ENCODE results near the gene TACC3.

The TACC3 gene

DNA sequence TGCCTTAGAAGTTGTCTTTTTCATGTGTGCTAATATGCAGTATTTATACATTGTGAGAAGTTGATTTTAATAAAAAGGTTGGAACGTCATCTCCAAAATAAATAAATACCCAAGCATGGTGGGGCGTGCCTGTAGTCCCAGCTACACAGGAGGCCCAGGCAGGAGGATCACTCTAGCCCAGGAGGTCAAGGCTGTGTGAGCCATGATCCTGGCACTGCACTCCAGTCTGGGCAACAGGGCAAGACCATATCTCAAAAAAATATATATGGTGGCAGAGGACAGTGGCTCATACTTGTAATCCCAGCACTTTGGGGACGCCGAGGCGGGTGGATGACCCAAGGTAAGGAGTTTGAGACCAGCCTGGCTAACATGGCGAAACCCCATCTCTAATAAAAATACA, 15.6 kb upstream of the TACC3 start:
- DNase-seq = no peak

DNA sequence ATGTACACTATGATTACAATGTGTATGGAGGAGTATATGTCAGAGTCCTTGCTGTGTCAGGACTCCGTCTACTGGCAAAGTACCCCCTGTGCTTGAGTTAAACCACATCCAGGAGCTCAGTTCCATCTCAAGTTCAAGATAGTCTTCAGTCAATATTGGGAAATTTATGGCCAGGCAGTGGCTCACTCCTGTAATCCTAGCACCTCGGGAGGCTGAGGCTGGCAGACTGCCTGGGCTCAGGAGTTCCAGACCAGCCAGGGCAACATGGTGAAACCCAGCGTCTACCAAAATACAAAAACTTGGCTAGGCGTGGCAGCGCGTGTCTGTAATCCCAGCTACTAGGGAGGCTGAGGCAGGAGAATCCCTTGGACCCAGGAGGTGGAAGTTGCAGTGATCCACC, 15.0 kb upstream of the TACC3 start:
- no peak for DNase-seq

DNA sequence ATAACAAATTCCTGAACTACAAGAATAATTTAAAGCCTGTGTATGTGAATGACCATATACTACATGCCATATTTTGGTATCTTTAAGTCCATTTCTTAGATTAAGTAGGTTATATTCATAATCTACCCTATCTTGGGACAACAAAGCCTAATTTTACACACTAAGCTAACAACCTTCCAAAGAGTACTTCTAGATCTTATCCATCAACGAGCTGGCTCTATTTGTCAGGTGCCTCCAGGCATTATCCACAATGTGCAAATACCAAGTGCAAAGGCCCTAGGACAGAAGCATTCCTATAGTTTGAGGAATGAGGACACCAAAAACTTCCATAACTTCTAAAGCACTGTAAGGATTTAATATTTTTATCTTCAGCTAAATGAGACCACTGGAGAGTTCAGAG, 12.7 kb upstream of the TACC3 start:
- no peak for DNase-seq

DNA sequence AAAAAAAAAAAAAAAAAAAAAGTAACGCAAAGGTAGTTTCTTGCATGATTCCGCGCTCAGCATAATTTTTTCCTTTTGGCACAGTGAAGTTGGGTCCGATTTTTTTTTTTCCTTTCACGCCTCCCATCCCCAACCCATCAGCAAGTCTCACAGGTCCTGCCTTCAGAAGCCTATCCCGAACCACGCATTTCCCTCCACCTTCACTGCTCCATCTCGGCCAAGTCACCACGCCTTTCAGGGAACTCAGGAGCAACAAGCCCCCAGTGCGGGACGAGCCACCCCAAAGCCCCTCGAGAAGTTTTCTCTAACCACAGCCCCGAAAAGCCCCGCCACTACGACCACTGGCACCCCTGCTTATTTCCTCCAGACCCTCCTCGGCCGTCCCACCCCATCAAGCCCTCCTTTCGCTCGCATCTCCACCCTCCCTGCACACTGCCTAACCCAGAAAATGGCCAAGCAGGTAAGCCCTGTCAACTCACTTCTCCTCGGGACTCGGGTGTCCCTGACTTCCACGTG, 10.2 kb upstream of the TACC3 start:
- DNase-seq = no peak

DNA sequence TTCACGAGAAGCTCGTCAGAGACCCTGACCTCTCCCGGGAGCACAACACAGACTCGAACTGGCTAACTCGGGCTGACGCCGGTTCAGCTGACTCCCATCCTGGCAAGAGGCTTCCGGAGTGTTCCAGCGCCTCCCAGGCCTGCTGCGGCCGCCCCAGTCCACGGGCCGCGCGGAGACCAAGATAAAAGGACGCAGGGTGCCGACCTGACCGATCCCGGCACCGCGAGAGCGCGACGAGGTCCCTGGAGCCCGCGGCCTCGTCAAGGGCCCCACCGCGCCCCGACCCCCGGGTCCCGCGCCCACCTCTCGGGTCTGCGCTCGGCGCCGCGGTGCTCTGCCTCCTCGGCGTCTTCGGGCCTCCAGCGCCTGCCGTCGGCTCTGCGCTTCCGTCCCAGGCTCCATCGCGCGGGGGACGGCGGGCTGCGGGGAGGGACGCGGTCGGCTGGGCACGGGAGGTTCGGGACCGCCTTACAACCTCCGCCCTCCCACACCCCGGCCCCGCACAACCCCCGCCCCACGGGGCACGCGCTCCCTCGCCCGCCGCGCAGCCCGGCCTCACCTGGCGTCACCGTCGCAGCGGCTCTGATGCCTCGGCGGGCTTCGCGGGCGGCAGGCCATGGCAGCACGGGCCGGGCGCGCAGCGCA, 9.6 kb upstream of the TACC3 start:
- DNase-seq = peak; percentile 38

DNA sequence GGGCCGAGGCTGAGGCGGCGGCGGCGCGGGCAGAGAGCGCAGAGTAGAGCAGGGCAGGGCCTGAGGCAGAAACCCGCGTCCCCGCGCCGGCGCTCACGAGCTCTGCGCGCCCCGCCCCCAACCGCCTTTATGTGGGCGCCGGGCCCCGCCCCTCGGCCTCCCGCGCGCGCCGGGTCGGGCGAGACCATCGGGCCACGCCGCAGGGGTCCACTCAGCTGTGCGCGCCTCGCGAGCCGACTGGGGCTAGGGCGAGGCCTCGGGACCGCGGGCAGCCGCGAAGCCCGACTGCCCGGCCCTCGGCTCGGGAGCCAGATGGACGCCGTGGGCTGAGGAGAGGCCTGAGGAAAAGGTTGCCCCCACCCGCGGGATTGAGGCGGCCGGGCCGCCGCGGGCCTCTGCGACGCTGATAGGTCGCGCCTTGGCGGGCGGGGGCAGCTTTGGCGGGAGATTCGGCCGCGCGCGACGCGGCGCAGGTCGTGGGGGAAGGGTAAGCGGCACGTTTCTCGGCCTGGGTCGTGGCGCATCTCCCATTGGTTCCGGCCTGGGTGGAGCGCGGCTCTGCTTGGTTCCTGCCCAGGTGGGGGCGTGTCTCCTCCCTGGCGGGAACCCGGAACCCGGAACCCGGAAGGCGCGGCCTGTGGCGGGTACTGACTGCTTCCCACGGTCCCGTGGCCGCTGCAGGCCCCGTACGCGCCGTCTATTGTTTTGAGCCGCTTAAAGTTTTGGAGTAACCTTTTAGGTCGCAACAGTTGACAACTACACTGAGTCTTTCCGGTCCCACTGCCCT, 8.9 kb upstream of the TACC3 start, which contains the start of gene SLBP:
TSS of gene SLBP (minus strand) at position 104 of the 787 bp plus-strand sequence. CDS start 131 bp downstream, outside the sequence.
- peak; percentile 91 for DNase-seq

DNA sequence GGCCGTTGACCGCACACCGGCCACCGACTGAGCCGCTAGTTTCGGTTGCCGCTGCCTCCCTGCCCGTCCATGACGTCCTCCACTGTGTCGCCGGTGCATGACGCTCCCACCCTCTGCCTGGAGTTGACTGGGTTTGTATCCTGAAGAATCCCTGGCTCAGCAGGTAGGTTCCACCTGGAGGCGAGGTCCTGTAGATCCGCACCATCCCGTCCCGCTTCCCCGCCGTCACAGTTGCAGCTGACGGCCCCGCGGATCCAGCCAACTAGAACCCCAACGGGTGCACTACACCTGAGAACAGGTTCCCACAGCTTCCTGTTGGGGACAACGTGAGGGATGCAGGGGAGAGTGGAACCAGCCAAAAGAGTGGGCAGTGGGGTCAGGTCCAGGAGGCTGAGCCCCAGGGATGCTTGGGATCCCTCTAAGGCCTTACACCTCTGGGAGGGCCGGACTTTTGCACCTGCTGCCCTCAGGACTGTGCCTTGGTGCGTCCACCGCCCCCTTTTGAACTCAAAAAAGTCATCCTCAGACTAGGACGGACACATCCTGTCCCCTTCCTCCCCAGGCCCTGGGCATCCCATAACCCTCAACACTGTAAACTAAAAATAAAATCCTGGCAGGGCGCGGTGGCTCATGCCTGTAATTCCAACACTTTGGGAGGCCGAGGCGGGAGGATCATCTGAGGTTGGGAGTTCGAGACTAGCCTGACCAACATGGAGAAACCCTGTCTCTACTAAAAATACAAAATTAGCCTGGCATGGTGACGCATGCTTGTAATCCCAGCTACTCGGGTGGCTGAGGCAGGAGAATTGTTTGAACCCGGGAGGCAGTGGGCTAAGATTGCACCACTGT, 8.1 kb upstream of the TACC3 start:
- DNase-seq = no peak

DNA sequence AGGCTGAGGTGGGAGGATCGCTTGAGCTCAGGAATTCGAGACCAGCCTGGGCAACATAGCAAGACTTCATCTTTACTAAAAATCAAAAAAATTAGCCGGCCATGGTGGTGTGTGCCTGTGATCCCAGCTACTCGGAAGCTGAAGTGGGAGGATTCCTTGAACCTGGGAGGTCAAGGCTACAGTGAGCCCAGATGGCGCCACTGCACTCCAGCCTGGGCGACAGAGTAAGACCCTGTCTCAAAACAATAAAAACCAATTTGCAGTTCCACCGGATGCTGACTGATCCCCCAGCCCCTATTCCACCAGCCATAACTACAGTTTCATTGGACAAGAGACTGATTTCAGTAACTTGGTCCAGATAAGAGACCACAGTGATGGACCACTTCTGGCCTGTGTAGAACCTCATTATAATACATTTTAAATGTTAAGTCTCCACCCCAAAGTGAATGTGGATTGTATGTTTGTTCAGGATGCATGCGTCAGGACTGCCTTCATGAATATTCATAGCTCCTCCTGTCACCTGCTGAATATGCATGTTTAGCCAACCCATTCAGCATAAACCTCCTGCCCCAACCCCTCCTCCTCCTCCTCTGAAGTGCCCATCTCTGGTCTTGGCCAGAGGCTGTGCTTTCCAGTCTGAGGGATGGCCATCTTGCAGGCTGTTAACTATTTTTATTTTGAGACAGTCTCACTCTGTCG, 6.9 kb upstream of the TACC3 start:
- DNase-seq = no peak

DNA sequence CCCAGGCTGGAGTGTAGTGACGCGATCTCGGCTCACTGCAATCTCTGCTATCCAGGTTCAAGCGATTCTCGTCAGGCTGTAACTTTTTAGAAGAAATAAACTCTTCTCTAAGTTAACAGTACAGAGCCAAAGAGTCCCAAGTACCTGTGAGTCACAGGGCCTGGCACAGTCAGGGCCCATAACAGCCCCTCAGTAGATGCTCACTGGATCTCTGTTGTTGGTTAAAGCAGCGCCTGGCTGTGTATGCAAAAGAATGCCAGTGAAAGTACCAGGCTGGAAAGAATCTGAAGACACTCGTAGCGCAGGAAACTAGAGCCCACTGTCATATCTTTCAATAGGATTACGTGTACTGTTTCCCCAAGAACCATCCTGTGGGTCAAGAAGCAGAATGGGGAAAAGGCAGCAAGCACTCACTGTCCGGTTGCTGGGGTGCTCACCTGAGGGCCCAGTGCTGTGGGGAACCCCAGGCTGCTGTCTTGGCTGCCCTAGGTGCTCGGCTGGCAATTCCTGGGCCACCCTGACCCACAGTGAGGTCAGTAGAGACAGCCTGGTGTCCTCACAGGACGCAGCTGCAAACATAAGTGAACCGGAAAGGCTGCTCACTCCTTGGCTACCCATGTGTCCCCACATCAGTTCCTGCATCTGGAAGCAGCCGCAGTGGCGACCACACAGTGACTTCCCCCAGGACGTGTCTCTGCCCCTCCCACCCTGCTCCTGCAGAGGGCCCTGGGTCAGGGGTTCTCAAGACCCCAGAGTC, 6.1 kb upstream of the TACC3 start:
- no peak for DNase-seq

DNA sequence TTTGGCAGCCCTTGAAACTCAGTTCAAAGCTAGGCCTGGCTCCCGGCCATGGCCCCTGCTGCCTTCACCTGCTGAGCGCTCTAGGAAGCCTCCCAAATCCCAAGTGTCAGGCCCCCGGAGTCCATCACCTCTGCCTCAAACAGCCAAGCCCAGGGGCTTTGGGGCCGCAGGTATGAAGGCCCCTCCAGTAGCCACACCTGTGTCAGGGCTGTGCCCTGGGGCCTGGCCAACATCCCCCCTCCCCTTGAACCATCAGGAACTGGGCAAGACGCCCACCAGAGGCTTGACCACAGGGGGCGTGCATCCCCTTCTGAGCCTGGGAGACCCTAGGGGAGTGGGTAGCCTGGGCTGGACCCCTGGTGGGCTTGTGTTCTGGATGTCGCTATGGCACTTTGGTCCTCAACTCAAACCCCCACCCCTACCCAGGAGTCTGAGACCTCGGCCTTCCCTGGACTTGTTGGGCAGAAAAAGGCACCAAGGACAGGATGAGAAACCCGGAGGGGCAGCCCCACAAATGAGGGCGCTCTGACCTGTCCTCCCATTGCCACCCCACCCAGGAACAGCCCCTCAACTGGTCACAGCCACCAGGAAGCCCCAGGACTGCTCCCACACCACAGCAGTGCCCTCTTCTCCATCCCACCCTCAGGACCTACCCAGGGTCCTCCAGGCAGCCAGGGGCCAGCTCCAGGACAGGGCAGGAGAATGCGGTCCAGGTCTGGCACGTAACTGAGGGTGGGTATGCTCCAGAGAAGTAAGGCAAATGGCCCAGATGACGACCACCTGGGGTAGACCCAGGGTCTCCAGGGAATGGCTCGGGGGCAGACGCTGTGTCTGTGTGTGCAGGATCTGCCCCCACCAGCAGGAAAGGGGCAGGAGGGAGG, 5.0 kb upstream of the TACC3 start:
- DNase-seq = no peak

DNA sequence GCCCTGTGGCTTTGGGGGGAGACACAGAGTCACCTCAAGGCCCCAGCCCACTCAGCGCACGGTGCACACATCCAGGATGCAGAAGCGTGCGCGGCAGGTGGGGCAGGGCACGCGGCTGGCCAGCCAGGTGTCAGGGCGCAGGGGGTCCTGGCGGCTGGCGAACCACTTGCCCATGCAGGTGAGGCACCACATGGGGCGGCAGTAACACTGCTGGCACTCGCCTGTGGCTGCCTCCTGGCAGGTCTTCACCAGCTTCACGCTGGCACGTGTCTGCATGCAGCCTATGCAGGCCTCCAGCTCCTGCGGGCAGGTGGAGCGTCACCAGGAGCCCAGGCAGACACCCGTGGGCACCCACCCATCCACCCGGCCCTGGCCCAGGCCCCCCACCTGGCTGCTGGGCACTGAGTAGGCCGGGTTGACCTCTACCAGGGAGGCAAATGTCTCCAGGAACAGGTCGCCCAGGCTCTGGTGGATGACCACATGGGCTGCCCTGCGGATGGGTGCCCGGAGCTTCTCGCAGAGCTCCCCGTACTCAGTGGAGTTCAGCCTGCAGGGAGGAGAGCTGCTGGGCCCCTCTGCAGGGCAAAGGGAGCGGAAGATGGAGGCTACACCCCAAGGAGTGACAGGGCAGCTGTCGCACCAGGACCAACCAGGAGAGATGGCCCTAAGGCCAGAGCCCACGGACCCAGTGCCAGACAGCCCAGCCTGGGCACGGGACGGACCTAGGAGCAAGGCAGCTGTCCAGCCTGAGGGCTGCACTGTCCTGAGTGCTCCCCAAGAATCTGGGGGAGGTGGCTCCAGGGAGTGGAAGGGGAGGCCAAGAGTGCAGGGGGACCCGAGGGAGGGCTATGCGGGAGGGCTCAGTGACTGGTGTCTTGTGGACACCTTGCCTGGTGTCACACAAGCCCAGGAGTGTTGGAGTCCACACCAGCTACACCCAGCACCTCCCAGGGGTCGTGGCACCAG, 3.9 kb upstream of the TACC3 start:
- DNase-seq = no peak

DNA sequence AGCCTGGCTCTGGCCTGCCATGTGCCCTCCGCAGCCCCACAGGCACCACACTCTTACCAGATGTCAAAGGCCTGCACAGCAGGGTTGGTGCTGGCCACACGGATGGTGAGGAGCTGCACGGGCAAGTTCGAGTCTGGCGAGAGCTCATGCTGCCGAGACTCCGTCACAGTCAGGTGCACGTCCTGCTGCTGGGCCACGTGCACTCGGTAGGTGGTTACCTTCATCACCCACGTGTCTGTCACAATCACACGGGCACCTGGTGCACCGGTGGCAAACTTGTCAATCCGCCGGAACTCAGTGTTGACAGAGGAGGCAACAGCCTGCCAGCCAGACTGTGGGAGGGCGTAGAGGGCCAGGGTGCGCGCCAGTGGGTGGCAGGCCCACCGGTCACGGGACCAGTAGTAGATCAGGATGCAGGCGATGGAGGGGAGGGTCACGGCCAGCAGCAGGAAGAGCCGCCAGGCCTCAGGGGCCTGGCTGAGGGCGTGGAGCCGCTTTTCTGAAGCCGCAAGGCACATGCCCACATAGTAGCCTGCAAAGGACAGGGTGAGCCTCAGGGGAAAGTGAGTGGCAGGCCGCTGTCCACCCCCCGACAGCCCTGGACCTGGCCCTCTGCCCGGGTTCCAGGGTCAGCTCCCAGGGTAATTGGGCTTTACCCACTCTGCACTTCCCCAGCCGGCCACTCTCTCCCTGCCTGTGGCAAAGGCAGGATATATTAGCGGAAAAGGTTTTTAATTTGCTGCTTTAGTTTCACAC, 3.0 kb upstream of the TACC3 start:
- DNase-seq = no peak

DNA sequence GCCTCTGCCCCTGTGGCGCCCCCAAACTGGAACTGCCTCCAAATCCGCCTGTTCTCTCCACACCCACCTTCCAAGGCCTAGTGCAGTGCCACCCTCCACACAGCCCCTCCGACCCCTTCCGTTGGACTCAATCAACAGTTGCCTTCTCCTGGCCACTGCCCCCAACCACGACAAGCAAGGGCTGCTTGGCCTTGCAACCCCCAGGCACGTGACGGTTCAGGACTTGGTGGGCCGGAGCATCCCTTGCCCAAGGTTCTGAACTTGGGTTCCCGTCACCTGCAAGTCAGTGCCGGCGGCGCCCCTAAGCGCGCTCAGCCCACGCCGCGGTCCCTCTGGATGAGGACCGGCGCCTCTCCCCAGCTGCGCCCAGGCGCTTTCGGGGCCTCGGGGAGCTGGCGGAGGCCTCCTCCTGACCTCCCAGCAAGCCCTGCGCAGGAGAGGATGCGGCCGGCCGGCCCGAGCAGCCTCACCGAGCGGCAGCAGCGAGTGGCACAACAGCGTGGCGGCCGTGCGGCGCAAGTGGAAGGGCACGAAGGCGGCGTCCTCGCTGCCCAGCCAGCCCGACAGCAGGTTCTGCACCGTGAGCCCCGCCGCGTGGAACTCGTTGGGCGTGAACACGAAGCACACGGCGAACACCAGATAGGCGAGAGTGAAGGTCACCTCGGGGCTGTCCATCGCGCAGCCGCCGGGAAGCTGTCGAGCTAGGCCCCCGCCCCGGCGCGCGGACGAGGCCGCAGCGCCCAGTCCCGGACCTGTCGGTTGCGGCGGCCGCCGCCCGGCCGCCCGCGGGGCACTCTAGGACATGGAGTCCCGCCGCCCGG, 948 bp upstream of the TACC3 start:
- peak; percentile 34 for DNase-seq

DNA sequence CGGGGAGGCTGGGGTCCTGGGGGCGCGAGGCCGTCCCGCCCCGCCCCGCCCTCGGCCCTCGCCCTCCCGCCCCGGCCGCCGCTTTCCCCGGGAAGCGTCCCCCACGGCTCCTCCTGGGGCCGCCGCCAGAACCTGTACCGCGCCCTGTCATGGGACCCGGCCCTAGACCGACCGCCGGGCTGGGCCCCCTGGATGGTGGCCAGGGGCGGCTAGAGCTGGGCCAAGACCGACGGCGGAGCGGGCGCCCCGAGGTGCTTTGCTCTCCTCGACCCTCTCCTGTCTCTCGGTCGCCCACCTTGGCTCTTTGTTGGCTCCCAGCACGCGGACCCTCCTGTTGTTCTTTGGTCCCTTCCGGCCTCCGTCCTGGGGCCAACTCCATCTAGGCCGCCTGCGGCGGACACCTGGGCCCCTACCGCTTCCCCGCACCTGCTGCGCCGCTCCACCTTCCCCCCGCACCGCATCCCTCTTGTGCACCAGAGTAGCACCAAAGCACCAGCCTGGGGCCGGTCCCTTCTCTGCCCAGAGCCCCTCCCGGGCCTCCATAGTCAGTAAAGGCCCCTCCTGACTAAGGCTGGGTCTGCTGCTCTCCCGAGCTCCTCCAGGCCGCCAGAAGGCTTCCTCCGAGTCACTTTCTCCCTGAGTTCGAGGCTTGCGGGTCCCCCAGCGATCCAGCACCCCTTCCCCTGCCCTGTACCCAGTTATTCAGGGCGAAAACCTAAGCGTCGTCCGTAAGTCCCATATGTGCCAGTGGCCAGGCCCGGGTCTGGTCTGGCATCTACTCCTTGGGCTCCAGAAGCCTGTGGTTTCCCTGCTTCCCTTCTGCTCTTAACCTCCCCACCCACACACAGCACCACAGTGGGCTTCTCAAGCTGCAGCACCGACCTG, 587 bp downstream of the TACC3 start:
- DNase-seq = no peak

DNA sequence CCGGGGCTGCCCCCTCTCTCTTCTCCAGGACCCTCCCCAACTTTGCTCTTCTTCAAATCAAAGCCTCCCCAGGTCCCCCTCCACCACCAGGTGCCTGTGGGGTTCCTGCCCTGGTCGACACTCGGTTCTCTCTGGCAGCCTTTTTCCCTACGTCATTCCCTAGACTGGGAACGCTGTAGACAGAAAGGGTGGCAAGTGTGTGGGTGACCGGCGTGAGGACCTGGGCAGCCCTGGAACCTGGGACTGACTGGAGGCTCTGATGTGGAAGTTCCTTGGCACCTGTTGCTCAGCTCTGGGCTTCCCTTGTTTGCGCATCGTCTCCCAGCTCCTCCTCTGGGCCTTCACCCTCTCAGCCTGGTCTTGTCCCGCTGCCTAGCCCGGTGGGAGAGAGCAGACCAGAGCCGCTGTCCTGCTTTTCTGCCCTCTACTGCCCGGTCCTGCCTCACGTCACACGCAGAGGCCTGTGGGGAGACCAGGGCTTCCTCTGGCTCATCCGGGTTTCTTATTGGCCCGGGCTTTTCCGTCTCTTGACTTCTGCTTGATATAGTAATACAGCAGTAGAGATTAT, 1.3 kb downstream of the TACC3 start:
- DNase-seq = no peak

DNA sequence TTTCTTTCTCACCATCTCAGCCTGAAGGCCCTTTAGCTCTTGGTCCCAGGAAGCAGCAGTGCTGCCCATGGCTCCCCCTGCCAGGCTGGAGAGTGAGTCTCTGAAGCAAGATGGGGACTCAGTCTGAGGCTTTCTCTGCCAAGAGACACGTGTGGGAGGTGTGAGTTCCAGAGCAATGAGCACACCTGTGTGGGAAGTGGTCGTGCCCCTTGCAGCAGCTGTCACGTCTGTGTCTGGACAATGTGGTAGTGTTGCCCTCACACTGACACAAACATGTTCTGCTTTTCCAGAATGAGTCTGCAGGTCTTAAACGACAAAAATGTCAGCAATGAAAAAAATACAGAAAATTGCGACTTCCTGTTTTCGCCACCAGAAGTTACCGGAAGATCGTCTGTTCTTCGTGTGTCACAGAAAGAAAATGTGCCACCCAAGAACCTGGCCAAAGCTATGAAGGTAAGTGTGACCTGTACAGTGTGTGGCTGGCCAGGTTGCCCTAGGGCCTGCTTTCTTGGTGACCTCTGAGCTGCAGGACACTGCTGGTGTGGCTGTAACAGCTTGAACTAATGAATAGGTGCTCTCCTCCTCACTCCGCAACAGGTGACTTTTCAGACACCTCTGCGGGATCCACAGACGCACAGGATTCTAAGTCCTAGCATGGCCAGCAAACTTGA, 1.9 kb downstream of the TACC3 start:
- DNase-seq = no peak

All from fibroblast of skin of scalp (primary cell).